ENCODE results near the gene DUSP6.

DUSP6 gene, protein sequence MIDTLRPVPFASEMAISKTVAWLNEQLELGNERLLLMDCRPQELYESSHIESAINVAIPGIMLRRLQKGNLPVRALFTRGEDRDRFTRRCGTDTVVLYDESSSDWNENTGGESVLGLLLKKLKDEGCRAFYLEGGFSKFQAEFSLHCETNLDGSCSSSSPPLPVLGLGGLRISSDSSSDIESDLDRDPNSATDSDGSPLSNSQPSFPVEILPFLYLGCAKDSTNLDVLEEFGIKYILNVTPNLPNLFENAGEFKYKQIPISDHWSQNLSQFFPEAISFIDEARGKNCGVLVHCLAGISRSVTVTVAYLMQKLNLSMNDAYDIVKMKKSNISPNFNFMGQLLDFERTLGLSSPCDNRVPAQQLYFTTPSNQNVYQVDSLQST

DNA sequence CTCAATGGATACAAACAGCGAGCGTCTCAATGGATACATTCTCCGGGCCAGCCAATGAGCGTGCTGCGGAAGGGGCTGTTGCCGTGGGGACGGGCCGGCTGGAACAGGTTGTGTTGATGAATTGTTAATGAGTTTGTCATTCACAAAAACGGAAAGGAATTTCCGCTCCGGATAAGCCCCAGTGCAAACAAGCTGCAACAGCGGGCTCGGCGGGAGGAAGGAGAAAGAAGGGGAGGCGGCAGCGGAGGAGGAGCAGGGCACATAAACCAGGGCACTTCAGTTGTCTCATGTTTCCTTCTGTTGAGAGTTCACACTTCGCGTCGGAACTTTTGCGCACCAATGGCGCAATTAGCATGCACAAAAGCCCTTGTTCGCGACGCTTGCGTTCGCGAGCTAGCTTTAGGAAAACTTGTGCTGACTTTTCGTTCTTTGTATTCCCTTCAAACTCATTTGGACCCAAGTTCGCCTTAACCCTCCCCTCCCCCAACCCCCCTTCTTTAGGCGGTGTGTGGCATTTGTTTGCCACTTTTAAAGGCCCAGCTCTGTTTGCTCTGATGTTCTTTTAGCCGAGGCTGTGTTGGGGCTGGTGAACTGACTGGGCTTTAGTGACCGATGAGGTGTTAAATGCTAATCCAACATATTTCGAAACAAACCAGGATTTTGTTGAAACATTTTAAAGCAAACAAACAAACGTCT is at the start of gene DUSP6:
TSS of gene DUSP6 (minus strand) at position 10 of the 696 bp plus-strand sequence. CDS start 462 bp downstream, outside the sequence.
- peaks cover 34% of the 10 kb centered on the region for H3K36me3 ChIP-seq (ENCODE audit: insufficient read depth, low read depth, low read length)
- peaks cover 43% of the 10 kb centered on the region for H3K4me1 ChIP-seq (ENCODE audit: insufficient read depth, low read length)
- H3K4me3 ChIP-seq (ENCODE audit: low read length): peak within 1 kb of the TSS; percentile 79
- no peaks in the 10 kb centered on the region for H3K9me3 ChIP-seq (ENCODE audit: insufficient read depth, low read depth, low read length)
- H3K27me3 ChIP-seq (ENCODE audit: insufficient read depth, low read length): peaks cover 70% of the 10 kb centered on the region
- peak within 1 kb of the TSS; percentile 84 for H3K27ac ChIP-seq (ENCODE audit: low read length)
- H3K9ac ChIP-seq (ENCODE audit: low read depth, low read length): peak within 1 kb of the TSS; percentile 92

DNA sequence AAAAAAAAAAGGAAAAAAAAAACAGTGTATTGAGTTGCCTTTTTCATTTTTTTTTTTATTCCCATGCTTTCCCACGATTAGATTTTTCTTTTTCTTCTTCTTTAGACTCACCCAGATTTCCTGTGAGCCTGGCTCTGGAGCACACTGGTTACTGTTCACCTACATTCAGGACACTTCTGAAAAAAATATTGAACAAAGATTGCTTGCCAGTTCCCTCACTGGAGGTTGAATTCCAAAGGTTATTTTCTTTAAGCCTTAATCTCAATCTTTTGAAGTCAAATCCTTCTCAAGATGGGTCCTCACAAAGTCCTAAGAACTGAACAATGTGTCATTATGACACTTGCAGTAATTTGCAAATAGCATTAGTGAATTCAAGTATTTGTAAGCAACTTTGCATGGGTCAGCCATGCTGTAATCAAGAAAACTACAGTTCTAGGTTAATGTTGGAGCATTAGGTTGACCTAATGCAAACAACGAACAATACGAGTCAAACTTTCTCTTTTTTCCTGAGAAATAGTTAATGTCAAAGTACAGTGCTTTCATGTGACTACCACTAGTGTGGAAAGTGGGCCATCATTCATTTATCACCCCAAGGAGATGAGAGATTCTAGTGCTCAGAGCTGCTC is 49.2 kb upstream of the DUSP6 start:
- no peak overlapping the region for H3K4me3 ChIP-seq (ENCODE audit: low read length)
- H3K27me3 ChIP-seq (ENCODE audit: insufficient read depth, low read length): no peaks in the 10 kb centered on the region
- H3K9ac ChIP-seq (ENCODE audit: low read depth, low read length): no peak overlapping the region
- H3K9me3 ChIP-seq (ENCODE audit: insufficient read depth, low read depth, low read length): no peaks in the 10 kb centered on the region
- no peaks in the 10 kb centered on the region for H3K36me3 ChIP-seq (ENCODE audit: insufficient read depth, low read depth, low read length)
- H3K27ac ChIP-seq (ENCODE audit: low read length): no peak overlapping the region
- no peaks in the 10 kb centered on the region for H3K4me1 ChIP-seq (ENCODE audit: insufficient read depth, low read length)

- Histone ChIP-seq H3K27me3 (ENCODE audit: insufficient read depth, low read length) (no peaks in the 10 kb centered on the region), H3K36me3 (ENCODE audit: insufficient read depth, low read depth, low read length) (no peaks in the 10 kb centered on the region), H3K9ac (ENCODE audit: low read depth, low read length) (no peak overlapping the region)
Measured at GRCh38 chr12:89400415-89400814, 48.1 kb upstream of the DUSP6 start.

DNA sequence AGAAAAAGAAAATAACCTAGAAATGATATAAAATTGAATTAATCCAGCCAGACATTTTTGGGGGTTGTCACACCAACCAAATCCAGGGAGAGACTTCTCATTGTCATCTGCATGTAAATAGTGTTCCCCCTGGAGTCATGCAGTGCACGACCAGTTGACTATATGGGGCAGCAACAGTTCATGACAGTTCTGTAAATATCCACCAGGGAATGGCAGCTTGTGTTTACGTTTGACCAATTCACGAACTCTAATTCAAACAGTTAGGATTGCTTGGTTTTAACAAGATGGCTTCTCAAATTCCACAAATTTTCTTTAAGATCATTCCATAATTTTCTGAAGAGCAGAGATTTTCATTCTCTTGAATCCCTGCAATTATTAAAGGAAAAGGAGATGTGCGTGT is 43.4 kb upstream of the DUSP6 start:
- H3K4me1 ChIP-seq (ENCODE audit: insufficient read depth, low read length): no peaks in the 10 kb centered on the region
- H3K9me3 ChIP-seq (ENCODE audit: insufficient read depth, low read depth, low read length): no peaks in the 10 kb centered on the region
- H3K27me3 ChIP-seq (ENCODE audit: insufficient read depth, low read length): no peaks in the 10 kb centered on the region
- no peak overlapping the region for H3K9ac ChIP-seq (ENCODE audit: low read depth, low read length)
- H3K36me3 ChIP-seq (ENCODE audit: insufficient read depth, low read depth, low read length): no peaks in the 10 kb centered on the region
- no peak overlapping the region for H3K4me3 ChIP-seq (ENCODE audit: low read length)
- H3K27ac ChIP-seq (ENCODE audit: low read length): no peak overlapping the region

More at GRCh38 chr12:89400415-89400814, 48.1 kb upstream of the DUSP6 start:
- H3K4me1 ChIP-seq (ENCODE audit: insufficient read depth, low read length): no peaks in the 10 kb centered on the region
- no peaks in the 10 kb centered on the region for H3K9me3 ChIP-seq (ENCODE audit: insufficient read depth, low read depth, low read length)
- no peak overlapping the region for H3K4me3 ChIP-seq (ENCODE audit: low read length)
- no peak overlapping the region for H3K27ac ChIP-seq (ENCODE audit: low read length)

DNA sequence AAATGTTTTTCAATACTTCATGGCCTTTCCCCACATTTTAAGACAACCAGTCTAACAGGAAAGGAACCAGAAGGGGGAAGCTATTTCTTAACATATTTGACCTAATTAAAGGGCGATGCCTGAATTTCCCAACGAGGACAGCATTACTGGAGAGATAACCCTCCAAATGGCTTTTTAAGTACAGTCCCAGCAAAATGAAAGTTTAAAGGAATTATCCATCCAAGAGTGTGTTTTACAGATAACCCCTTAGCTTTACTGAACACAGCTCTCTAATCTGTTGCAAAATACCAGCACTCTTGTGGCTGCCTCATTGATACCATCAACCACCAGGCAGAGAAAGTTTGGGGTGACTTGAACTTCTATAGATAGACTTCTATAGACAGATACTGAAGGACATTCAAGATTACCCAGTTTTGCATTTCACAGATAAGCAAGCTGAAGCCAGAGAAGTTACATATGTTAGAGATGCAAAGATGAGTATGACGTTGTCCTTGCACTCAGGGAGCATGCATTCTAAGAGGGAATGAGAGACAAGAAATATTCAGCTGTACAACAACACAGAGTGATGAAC is 41.3 kb upstream of the DUSP6 start:
- Histone ChIP-seq H3K27me3 (ENCODE audit: insufficient read depth, low read length) (no peaks in the 10 kb centered on the region), H3K4me1 (ENCODE audit: insufficient read depth, low read length) (no peaks in the 10 kb centered on the region), H3K9me3 (ENCODE audit: insufficient read depth, low read depth, low read length) (no peaks in the 10 kb centered on the region), H3K36me3 (ENCODE audit: insufficient read depth, low read depth, low read length) (no peaks in the 10 kb centered on the region), H3K4me3 (ENCODE audit: low read length) (no peak overlapping the region), H3K27ac (ENCODE audit: low read length) (no peak overlapping the region), H3K9ac (ENCODE audit: low read depth, low read length) (no peak overlapping the region)

DNA sequence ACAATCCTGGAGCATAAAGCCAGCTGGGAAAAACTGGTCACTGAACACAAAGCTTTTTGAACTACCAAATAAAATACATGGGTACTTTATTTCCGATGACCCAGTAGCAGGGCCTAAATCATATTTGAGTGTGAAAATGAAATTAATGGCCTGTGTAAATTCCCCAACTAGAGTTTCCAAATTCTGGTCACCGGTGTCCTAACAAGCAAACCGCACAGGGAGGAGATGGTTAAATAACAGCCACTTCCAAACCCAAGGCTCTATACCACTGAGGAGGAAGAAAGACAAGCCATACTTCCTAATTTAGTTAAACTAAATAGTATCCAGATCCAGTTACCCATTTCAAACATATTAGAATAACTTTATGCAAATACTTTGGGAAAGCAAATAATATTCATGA is 40.1 kb upstream of the DUSP6 start:
- H3K27ac ChIP-seq (ENCODE audit: low read length): no peak overlapping the region
- no peak overlapping the region for H3K4me3 ChIP-seq (ENCODE audit: low read length)
- H3K4me1 ChIP-seq (ENCODE audit: insufficient read depth, low read length): no peaks in the 10 kb centered on the region
- H3K9me3 ChIP-seq (ENCODE audit: insufficient read depth, low read depth, low read length): no peaks in the 10 kb centered on the region
- no peak overlapping the region for H3K9ac ChIP-seq (ENCODE audit: low read depth, low read length)
- H3K27me3 ChIP-seq (ENCODE audit: insufficient read depth, low read length): no peaks in the 10 kb centered on the region
- no peaks in the 10 kb centered on the region for H3K36me3 ChIP-seq (ENCODE audit: insufficient read depth, low read depth, low read length)

GRCh38 chr12:89391726-89392336 is 39.5 kb upstream of the DUSP6 start:
- no peaks in the 10 kb centered on the region for H3K27me3 ChIP-seq (ENCODE audit: insufficient read depth, low read length)

GRCh38 chr12:89390802-89391673 is 38.7 kb upstream of the DUSP6 start:
- H3K27me3 ChIP-seq (ENCODE audit: insufficient read depth, low read length): no peaks in the 10 kb centered on the region
- no peaks in the 10 kb centered on the region for H3K36me3 ChIP-seq (ENCODE audit: insufficient read depth, low read depth, low read length)
- H3K27ac ChIP-seq (ENCODE audit: low read length): no peak overlapping the region
- H3K9ac ChIP-seq (ENCODE audit: low read depth, low read length): no peak overlapping the region
- no peak overlapping the region for H3K4me3 ChIP-seq (ENCODE audit: low read length)
- H3K9me3 ChIP-seq (ENCODE audit: insufficient read depth, low read depth, low read length): no peaks in the 10 kb centered on the region
- H3K4me1 ChIP-seq (ENCODE audit: insufficient read depth, low read length): peaks cover 3% of the 10 kb centered on the region

More at GRCh38 chr12:89391726-89392336, 39.5 kb upstream of the DUSP6 start:
- H3K36me3 ChIP-seq (ENCODE audit: insufficient read depth, low read depth, low read length): no peaks in the 10 kb centered on the region
- H3K9me3 ChIP-seq (ENCODE audit: insufficient read depth, low read depth, low read length): no peaks in the 10 kb centered on the region
- H3K4me3 ChIP-seq (ENCODE audit: low read length): no peak overlapping the region
- H3K9ac ChIP-seq (ENCODE audit: low read depth, low read length): no peak overlapping the region
- no peak overlapping the region for H3K27ac ChIP-seq (ENCODE audit: low read length)
- no peaks in the 10 kb centered on the region for H3K4me1 ChIP-seq (ENCODE audit: insufficient read depth, low read length)

- Histone ChIP-seq H3K4me1 (ENCODE audit: insufficient read depth, low read length) (peaks cover 8% of the 10 kb centered on the region), H3K36me3 (ENCODE audit: insufficient read depth, low read depth, low read length) (no peaks in the 10 kb centered on the region), H3K27ac (ENCODE audit: low read length) (no peak overlapping the region), H3K9ac (ENCODE audit: low read depth, low read length) (no peak overlapping the region), H3K4me3 (ENCODE audit: low read length) (no peak overlapping the region), H3K27me3 (ENCODE audit: insufficient read depth, low read length) (no peaks in the 10 kb centered on the region), H3K9me3 (ENCODE audit: insufficient read depth, low read depth, low read length) (no peaks in the 10 kb centered on the region)
Measured at GRCh38 chr12:89389755-89390661, 37.7 kb upstream of the DUSP6 start.

DNA sequence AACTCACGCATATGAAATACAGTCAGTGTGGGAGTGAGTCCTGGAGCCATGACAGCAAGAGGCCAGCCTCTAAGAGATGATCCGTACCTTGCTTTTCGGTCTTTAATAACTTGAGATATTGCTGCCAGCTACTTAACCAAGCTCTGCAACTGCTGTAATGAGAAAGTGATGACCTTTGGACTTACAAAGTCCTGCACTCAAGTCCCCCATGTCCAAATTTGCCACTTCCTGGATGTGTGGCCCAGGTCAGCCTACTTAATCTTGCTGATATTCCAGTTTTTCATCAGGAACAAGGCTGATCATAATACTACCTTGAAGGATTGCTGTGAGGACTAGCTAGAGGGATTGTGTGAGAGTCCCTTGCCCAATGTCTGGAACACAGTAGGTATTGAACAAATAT is 33.8 kb upstream of the DUSP6 start:
- Histone ChIP-seq H3K36me3 (ENCODE audit: insufficient read depth, low read depth, low read length) (no peaks in the 10 kb centered on the region), H3K9ac (ENCODE audit: low read depth, low read length) (no peak overlapping the region; the same call in 1 of the 2 replicates), H3K4me3 (ENCODE audit: low read length) (no peak overlapping the region), H3K9me3 (ENCODE audit: insufficient read depth, low read depth, low read length) (no peaks in the 10 kb centered on the region), H3K27ac (ENCODE audit: low read length) (no peak overlapping the region), H3K4me1 (ENCODE audit: insufficient read depth, low read length) (peaks cover 26% of the 10 kb centered on the region), H3K27me3 (ENCODE audit: insufficient read depth, low read length) (no peaks in the 10 kb centered on the region)
